Loucy (cell line): ENCODE data around the gene NDUFB10.
"Not testable (repeated sequence)": the region's sequence is repeated elsewhere in the genome, so short reads cannot be mapped to it uniquely, and the experiment has no call there.

Source experiments
- CTCF ChIP-seq: fragments of 200-600 bp; sonication (generic); conservative IDR thresholded peaks from 2 replicates; pipeline ENCODE4 v1.5.1; 2014; ENCODE audit warnings: mild to moderate bottlenecking, antibody characterized with exemption, low read length
- EZH2phosphoT487 ChIP-seq: fragments of 200-600 bp; IDR thresholded peaks from 2 replicates; pipeline ENCODE4 v1.6.1; 2018; ENCODE audit warnings: antibody characterized with exemption, mild to moderate bottlenecking, moderate library complexity, borderline replicate concordance

GRCh38 chr16:1962161-1963153 is 3.1 kb downstream of the NDUFB10 start:
- not testable (repeated sequence) for TF ChIP-seq EZH2phosphoT487, CTCF
